ENCODE results near the gene DTD2.
A peak's percentile ranks its signal among the peaks of the same experiment; 100 is the strongest.
"Not testable (repeated sequence)": the region's sequence is repeated elsewhere in the genome, so short reads cannot be mapped to it uniquely, and the experiment has no call there.

DTD2 gene

GRCh38 chr14:31456841-31457664 lies at the start of gene DTD2:
Gene DTD2 (minus strand): TSS chr14:31457506. CDS start chr14:31457393, 113 bp downstream.
- peak; percentile 93 for DNase-seq

- DNase-seq, result no peak
Measured at GRCh38 chr14:31505411-31505810, 48.1 kb upstream of the DTD2 start.

- no peak for DNase-seq
Measured at GRCh38 chr14:31501870-31502269, 44.6 kb upstream of the DTD2 start.

GRCh38 chr14:31492759-31493498 lies 35.6 kb upstream of the DTD2 start:
- no peak for DNase-seq

- DNase-seq, result no peak
Measured at GRCh38 chr14:31489691-31490090, 32.4 kb upstream of the DTD2 start.

- DNase-seq, result no peak
Measured at GRCh38 chr14:31487886-31488285, 30.6 kb upstream of the DTD2 start, which contains the start of gene GPR33. Gene GPR33 (minus strand): TSS chr14:31488039. CDS start chr14:31483965, 4,074 bp downstream.

- DNase-seq, result no peak
Measured at GRCh38 chr14:31486764-31487163, 29.5 kb upstream of the DTD2 start.

- no peak for DNase-seq
Measured at GRCh38 chr14:31484754-31485153, 27.4 kb upstream of the DTD2 start.

GRCh38 chr14:31480156-31480555 lies 22.9 kb upstream of the DTD2 start:
- DNase-seq, result no peak

GRCh38 chr14:31479027-31479426 lies 21.7 kb upstream of the DTD2 start:
- DNase-seq, result no peak

- no peak for DNase-seq
Measured at GRCh38 chr14:31477248-31477647, 19.9 kb upstream of the DTD2 start.

- DNase-seq, result no peak
Measured at GRCh38 chr14:31476131-31476866, 19.0 kb upstream of the DTD2 start.

GRCh38 chr14:31466554-31466953 lies 9.2 kb upstream of the DTD2 start:
- DNase-seq, result no peak

- no peak for DNase-seq
Measured at GRCh38 chr14:31465111-31465510, 7.8 kb upstream of the DTD2 start.

GRCh38 chr14:31462450-31462849 lies 5.1 kb upstream of the DTD2 start:
- not testable (repeated sequence) for DNase-seq

- DNase-seq, result no peak
Measured at GRCh38 chr14:31461545-31461944, 4.2 kb upstream of the DTD2 start.

GRCh38 chr14:31457665-31458659 lies 656 bp upstream of the DTD2 start:
- DNase-seq, result no peak

GRCh38 chr14:31449971-31450610 lies 7.2 kb downstream of the DTD2 start:
- DNase-seq, result no peak

GRCh38 chr14:31449136-31449535 lies 8.2 kb downstream of the DTD2 start:
- no peak for DNase-seq

GRCh38 chr14:31445703-31446102 lies 11.6 kb downstream of the DTD2 start:
- no peak for DNase-seq

- no peak for DNase-seq
Measured at GRCh38 chr14:31442284-31442683, 15.0 kb downstream of the DTD2 start.

Measured in activated CD8-positive, alpha-beta memory T cell treated with anti-CD3 and anti-CD28 coated beads, Interleukin-2, amount 50 U/mL, for 4 hours (primary cell).